ENCODE measurements around the gene LYZL6.
"Not testable (repeated sequence)": the region's sequence is repeated elsewhere in the genome, so short reads cannot be mapped to it uniquely, and the experiment has no call there.

LYZL6 gene

GRCh38 chr17:35906926-35907637 lies 36.4 kb downstream of the LYZL6 start:
- DNase-seq (ENCODE audit: low read depth in 2 of 2) = no peak

DNA sequence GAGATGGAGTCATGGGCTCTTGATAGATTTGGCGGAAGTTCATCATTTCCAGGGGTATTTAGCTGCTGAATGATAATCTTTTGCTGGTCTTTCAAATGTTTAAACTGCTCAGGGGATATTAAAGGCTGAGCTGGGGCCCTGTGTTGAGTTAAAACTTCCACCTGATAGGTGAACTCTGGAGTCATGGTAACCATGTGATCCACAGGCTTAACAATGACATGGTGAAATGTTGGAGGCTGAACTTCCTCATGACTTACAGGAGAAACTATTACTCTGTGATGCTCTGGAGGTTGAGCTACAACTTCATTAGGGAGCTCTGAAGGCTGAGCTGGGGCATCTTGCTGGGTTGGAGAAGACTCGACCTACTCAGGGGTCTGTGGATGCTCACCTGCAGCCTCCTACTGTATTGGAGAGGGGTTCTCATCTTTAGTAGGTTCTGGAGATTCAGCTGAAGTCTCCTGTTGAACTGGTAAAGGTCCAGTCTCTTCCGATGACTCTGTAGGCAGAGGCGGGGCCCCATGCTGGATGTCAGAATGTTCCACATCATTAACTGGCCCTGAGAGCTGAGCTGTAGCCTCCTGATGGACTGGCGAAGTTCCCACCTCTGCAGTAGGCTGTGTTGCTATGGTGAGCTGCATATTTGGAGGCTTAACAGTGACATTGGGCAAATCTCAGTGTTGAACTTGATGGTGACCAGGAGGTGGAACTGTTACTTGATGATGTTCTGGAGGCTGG lies 37.2 kb downstream of the LYZL6 start:
- no peak for DNase-seq (ENCODE audit: low read depth in 2 of 2)

DNA sequence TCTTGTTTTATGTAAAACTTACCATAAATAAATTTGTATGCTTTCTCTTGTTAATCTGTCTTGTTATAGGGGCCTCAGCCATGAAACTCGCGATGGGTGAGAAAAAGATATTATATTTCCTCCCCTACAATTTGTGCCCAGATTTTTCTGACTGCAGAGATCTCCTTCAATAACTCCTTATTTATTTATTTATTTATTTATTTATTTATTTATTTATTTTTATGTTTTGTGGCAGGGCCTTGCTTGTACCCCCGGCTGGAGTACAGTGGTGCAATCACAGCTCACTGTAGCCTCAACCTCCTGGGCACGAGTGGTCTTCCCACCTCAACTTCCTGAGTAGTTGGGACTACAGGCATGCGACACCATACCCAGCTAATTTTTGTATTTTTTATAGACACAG lies 40.1 kb downstream of the LYZL6 start:
- no peak for DNase-seq (ENCODE audit: low read depth in 2 of 2)

GRCh38 chr17:35901631-35902175 lies 41.8 kb downstream of the LYZL6 start:
- no peak for DNase-seq (ENCODE audit: low read depth in 2 of 2)

GRCh38 chr17:35900708-35901480 lies 42.6 kb downstream of the LYZL6 start:
- DNase-seq (ENCODE audit: low read depth in 2 of 2) = no peak

DNA sequence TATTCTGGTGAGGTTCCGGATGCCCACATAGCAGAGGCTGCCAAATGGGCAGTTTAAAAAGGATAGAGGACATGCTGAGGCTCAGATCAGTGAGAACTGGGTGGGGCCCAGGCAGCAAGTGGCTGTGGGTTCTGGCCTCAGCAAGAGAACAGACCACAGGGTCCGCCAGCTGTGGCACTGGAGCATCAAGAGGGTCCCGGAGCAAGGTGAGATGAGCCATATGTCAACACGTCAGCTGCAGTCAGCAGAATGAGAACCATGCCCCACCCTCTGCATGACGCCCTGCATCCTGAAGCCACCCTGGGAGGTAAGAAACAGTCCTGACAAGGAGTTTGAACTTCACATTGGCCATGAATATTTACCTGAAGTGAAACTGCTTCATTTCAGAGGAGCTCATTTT lies 43.2 kb downstream of the LYZL6 start:
- DNase-seq (ENCODE audit: low read depth in 2 of 2) = no peak

- no peak for DNase-seq (ENCODE audit: low read depth in 2 of 2)
Measured at GRCh38 chr17:35898283-35899070, 45.0 kb downstream of the LYZL6 start.

DNA sequence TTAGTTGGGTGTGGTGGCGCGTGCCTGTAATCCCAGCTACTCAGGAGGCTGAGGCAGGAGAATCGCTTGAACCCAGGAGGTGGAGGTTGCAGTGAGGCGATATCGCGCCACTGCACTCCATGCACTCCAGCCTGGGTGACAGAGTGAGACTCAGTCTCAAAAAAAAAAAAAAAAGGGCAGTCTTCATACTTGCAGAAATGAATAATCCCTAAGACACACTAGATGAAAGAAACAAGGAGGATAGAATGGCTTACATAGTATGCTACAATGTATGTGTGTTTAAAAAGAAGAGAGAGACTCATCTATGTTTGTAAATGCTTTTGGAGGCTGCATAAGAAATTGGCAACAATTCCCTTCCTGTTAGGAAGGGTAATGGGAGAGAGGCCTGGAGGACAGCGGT lies 45.7 kb downstream of the LYZL6 start:
- not testable (repeated sequence) for DNase-seq (ENCODE audit: low read depth in 2 of 2)

DNA sequence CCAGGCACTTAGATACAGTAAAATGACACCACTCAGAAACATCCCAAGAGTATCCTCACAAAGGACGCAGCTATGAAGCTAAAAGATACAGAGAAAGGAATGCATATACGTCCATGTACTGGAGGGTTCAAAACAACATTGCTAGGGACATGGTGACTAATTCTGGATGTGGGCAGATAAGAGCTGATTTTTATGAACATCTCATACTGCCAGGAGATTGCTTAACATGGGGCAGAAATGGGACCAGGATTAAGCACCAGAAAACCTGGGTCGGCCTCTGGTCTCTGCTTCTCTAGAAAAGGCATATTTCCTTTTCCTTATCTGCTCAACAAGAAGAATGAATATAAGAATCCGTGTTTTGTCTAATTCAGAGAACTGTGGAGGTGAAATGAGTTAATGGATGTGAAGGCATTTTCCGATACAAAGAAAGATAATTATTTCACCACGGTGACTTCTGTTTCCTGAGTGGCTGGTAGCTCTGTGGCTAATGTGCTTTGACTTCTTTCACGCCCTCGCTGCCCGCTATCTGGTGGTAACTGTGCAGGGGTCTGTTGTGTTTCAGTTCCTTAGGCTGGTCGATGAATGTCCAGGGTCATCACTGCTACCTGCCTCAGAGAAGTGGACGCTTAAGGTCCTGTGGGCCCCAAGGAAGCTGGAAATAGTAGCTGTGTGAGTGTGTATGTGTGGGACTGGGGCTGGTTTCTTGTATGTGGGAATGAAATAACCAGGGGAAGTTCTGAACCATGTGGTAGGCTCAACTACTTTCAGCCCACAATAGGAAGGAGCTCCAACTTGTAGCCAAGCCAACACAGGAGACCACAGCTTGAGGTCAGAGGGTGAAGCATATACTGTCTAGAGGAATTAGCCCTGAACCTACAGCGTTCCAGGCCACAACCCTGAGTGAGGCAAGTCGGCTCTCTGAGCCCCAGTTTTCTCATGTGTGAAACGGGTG lies 47.6 kb downstream of the LYZL6 start:
- no peak for DNase-seq (ENCODE audit: low read depth in 2 of 2)

GRCh38 chr17:35894206-35894605 lies 49.3 kb downstream of the LYZL6 start:
- no peak for DNase-seq (ENCODE audit: low read depth in 2 of 2)

- DNase-seq (ENCODE audit: low read depth in 2 of 2) = no peak
Measured at GRCh38 chr17:35893751-35894150, 49.8 kb downstream of the LYZL6 start.

GRCh38 chr17:35892091-35893035 lies 51.1 kb downstream of the LYZL6 start:
- DNase-seq (ENCODE audit: low read depth in 2 of 2) = no peak

GRCh38 chr17:35891269-35891668 lies 52.2 kb downstream of the LYZL6 start:
- no peak for DNase-seq (ENCODE audit: low read depth in 2 of 2)

DNA sequence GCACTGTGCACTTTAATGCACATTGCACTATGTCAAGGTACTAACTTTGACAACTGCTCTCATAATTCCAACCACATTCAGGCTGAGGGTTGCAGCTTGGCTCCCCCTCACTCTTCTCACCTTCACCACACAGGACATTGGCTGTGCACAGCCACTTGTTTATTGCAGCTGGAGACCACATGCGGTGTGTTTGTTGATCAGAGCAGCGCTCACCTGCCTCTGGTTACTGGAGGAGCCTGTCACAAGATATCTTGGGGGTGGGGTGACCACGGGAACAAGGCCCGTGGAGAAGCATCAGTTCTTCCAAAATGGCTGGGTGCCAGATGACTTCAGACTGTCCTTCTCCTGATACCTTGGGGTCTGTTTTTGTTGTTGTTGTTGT lies 52.7 kb downstream of the LYZL6 start:
- DNase-seq (ENCODE audit: low read depth in 2 of 2) = no peak

DNA sequence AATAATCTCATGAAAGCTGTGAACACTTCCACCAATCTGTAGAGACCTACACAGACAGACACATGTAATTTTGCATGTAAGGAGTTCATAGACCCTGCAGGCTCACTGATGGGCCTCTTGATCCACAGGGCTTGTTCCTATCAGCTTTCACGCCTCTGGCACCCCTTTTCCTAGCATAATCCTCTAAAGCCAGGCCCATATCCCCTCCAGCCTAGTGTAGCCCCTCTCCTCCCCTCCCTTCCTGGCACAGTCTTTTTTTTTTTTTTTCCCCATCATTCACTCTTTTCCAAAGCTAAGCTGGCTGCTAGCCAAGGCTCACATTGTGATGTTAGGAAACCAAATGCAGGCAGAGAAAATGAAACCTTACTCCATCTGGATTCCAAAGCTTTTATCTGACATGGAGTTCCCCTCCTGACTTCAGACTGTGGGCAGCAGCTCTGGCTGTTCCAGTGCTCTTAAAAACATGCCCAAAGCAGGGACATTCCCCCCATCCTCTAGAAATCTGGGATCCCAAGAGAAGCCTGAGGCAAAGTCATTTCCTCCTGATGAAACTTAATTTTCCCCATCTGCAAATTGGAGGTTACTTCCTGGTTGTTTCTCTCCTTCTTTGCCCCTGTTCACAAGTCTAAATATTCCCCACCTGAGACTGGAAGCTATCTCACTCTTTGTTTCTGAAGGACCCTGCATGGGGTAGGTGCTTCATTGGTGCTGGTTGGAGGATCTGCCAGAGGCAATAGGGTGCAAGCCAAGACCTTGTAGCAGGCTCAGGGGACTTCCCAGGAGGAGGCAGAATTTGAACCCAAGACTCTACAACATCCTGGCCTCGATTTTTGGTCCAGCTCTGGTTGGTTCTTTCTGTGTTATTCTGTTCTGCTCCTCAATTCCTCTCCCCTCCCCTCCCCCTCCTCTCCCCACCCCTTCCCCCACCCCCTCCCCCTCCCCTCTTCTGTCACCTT lies 53.4 kb downstream of the LYZL6 start:
- no peak for DNase-seq (ENCODE audit: low read depth in 2 of 2)

DNA sequence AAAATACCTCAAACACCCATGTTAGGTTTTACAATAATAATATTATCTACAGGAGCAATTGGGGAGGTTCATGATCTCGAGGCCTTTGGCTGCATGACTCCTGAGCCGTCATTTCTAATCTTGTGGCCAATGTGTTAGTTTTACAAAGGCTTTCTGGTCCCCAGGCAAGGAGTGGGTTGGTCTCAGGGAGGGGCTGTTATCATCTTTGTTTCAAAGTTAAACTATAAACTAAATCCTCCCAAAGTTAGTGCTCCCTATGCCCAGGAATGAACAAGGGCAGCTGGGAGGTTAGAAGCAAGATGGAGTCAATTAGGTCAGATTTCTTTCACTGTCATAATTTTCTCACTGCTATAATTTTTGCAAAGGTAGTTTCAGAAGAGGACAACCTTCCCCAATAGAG lies 54.3 kb downstream of the LYZL6 start:
- no peak for DNase-seq (ENCODE audit: low read depth in 2 of 2)

All from stimulated activated CD8-positive, alpha-beta memory T cell treated with anti-CD3 and anti-CD28 coated beads, Interleukin-2, amount 100 ng/mL, for 1 hour (primary cell).